K562 (cell line): ENCODE data around the gene FBXO46. TPM values are rescaled to one million over a fixed set of nuclear protein-coding genes. Genes with fewer than 3 reads are reported as not detected.

Source experiments
- CXXC5 ChIP-seq: fragments of 250-450 bp; sonication (Bioruptor Pico); IDR thresholded peaks from 2 replicates; pipeline ENCODE4 v1.8.0; 2022; ENCODE audit warnings: inconsistent platforms, mild to moderate bottlenecking, moderate library complexity
- DDX20 ChIP-seq: fragments of 450-650 bp; IDR thresholded peaks from 2 replicates; pipeline ENCODE4 v1.6.1; 2016; ENCODE audit warnings: missing genetic modification characterization, low read depth, mild to moderate bottlenecking, missing compliant biosample characterization, moderate library complexity
- HMGN3 ChIP-seq: IDR thresholded peaks from 2 replicates; pipeline ENCODE4 v1.6.1; 2011; ENCODE audit warnings: borderline replicate concordance, low read depth, mild to moderate bottlenecking, mixed read lengths, low read length; ENCODE audit not compliant: insufficient read length; ENCODE audit errors: extremely low read depth
- HNRNPL ChIP-seq: fragments of 200-400 bp; formaldehyde crosslinking; IDR thresholded peaks from 2 replicates; pipeline ENCODE4 v1.6.1; 2017; ENCODE audit warnings: low read depth, mild to moderate bottlenecking, low read length
- ILK ChIP-seq: fragments of 450-650 bp; IDR thresholded peaks from 2 replicates; pipeline ENCODE4 v1.6.1; 2016; ENCODE audit warnings: missing genetic modification characterization, low read depth, mild to moderate bottlenecking, missing compliant biosample characterization, moderate library complexity, borderline replicate concordance
- NFE2L1 ChIP-seq: fragments of 450-650 bp; IDR thresholded peaks from 2 replicates; pipeline ENCODE4 v1.6.1; 2016; ENCODE audit warnings: missing genetic modification characterization, low read depth, mild to moderate bottlenecking, missing compliant biosample characterization, moderate library complexity, borderline replicate concordance
- RBM14 ChIP-seq: fragments of 200-400 bp; formaldehyde crosslinking; IDR thresholded peaks from 2 replicates; pipeline ENCODE4 v1.6.1; 2018; ENCODE audit warnings: low read depth, mild to moderate bottlenecking, low read length, moderate library complexity, borderline replicate concordance; ENCODE audit not compliant: insufficient read depth
- SRSF9 ChIP-seq: fragments of 200-400 bp; formaldehyde crosslinking; IDR thresholded peaks from 2 replicates; pipeline ENCODE4 v1.6.1; 2017; ENCODE audit warnings: low read depth, low read length, borderline replicate concordance
- ZFP1 ChIP-seq: fragments of 450-650 bp; formaldehyde crosslinking; IDR thresholded peaks from 2 replicates; pipeline ENCODE4 v1.4.0; 2020; ENCODE audit warnings: mild to moderate bottlenecking, mixed read lengths
- ZFP91 ChIP-seq: sonication (generic); formaldehyde crosslinking; IDR thresholded peaks from 2 replicates; pipeline ENCODE4 v1.8.0; 2022; ENCODE audit warnings: mild to moderate bottlenecking, missing genetic modification reagents
- ZNF133 ChIP-seq: fragments of 250-450 bp; sonication (Bioruptor Pico); IDR thresholded peaks from 2 replicates; pipeline ENCODE4 v1.4.0; 2020; ENCODE audit warnings: mild to moderate bottlenecking
- ZNF384 ChIP-seq: IDR thresholded peaks from 2 replicates; pipeline ENCODE4 v1.6.1; 2012; ENCODE audit warnings: low read depth, low read length, improper control_type of control experiment
- ZNF395 ChIP-seq: fragments of 200-800 bp; sonication (Bioruptor generic); IDR thresholded peaks from 2 replicates; pipeline ENCODE4 v1.6.1; 2017; ENCODE audit warnings: missing genetic modification characterization, missing compliant biosample characterization
- ZNF584 ChIP-seq: fragments of 200-800 bp; sonication (Bioruptor generic); IDR thresholded peaks from 2 replicates; pipeline ENCODE4 v1.6.1; 2016; ENCODE audit warnings: low read depth, mild to moderate bottlenecking, missing genetic modification characterization, missing compliant biosample characterization
- ZNF644 ChIP-seq: fragments of 200-800 bp; sonication (Bioruptor generic); IDR thresholded peaks from 2 replicates; pipeline ENCODE4 v1.6.1; 2016; ENCODE audit warnings: low read depth, missing genetic modification characterization, missing compliant biosample characterization
- ZNF79 ChIP-seq: fragments of 250-450 bp; sonication (Bioruptor Pico); IDR thresholded peaks from 2 replicates; pipeline ENCODE4 v1.4.0; 2020; ENCODE audit warnings: low read depth, mild to moderate bottlenecking, moderate library complexity
- polyA plus RNA-seq, 8 experiments: library from polyadenylated mRNA; depleted of rRNA in 4 of 8; stranded (reverse) in 5 of 8; unstranded in 3 of 8; fragments of >200 nt; fragmentation: Nextera tagmentation in 2 of 8; fragmentation: Illumina TruSeq in 1 of 8; extraction: Ambion mirVana in 2 of 8; extraction: Trizol in 1 of 8; gene quantifications; 2 replicates each; pipeline versions ENCODE4 v1.2.1 to v1.2.3, GENCODE V29; 2011 to 2014; ENCODE audit warnings: inconsistent platforms in 1 of 8, missing spikeins in 1 of 8
- total RNA-seq, 7 experiments: library from RNA; depleted of rRNA in 6 of 7; stranded (reverse); fragments of >200 nt in 6 of 7; fragmentation: Illumina TruSeq in 2 of 7; extraction: Trizol in 2 of 7; gene quantifications; 2 replicates each; pipeline versions ENCODE4 v1.2.1 to v1.2.3, GENCODE V29; 2011 to 2021; ENCODE audit warnings: low replicate concordance in 1 of 7
- TF ChIP-seq, protein P1 (sequence below): IDR thresholded peaks from 2 replicates; pipeline ENCODE4 v1.6.1; 2011; ENCODE audit warnings: borderline replicate concordance, low read depth, mild to moderate bottlenecking, moderate library complexity, low read length; ENCODE audit not compliant: insufficient read depth, poor library complexity, severe bottlenecking
- TF ChIP-seq, protein P2 (sequence below): fragments of 450-650 bp; formaldehyde crosslinking; IDR thresholded peaks from 2 replicates; pipeline ENCODE4 v1.4.0; 2020; ENCODE audit warnings: mild to moderate bottlenecking, moderate library complexity

FBXO46 gene
- total and polyA plus RNA-seq, 9 of the 15 experiments (the other 6 are each of a cell fraction or from before 2014, with no cell fraction given), result 1.5 to 36.1 (median 7.3) TPM

GRCh38 chr19:45670670-45671453 lies 59.8 kb downstream of the FBXO46 start (continued):
- TF ChIP-seq ZNF79 (no peak), NFE2L1 (no peak), CXXC5 (CRISPR knock-in tag) (no peak), ZNF644 (tag) (no peak), SRSF9 (no peak), ZNF395 (CRISPR knock-in tag) (no peak), HMGN3 (peak; percentile 56), HNRNPL (peak; percentile 65; the same call in 1 of the 2 replicates), ZNF133 (CRISPR knock-in tag) (no peak), ILK (tag) (no peak), DDX20 (tag) (no peak), ZFP1 (CRISPR knock-in tag) (no peak), RBM14 (no peak), ZNF384 (no peak), ZFP91 (CRISPR knock-in tag) (no peak), ZNF584 (CRISPR knock-in tag) (no peak)
- TF ChIP-seq, protein P1, sequence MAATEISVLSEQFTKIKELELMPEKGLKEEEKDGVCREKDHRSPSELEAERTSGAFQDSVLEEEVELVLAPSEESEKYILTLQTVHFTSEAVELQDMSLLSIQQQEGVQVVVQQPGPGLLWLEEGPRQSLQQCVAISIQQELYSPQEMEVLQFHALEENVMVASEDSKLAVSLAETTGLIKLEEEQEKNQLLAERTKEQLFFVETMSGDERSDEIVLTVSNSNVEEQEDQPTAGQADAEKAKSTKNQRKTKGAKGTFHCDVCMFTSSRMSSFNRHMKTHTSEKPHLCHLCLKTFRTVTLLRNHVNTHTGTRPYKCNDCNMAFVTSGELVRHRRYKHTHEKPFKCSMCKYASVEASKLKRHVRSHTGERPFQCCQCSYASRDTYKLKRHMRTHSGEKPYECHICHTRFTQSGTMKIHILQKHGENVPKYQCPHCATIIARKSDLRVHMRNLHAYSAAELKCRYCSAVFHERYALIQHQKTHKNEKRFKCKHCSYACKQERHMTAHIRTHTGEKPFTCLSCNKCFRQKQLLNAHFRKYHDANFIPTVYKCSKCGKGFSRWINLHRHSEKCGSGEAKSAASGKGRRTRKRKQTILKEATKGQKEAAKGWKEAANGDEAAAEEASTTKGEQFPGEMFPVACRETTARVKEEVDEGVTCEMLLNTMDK, result no peak
- TF ChIP-seq, protein P2, sequence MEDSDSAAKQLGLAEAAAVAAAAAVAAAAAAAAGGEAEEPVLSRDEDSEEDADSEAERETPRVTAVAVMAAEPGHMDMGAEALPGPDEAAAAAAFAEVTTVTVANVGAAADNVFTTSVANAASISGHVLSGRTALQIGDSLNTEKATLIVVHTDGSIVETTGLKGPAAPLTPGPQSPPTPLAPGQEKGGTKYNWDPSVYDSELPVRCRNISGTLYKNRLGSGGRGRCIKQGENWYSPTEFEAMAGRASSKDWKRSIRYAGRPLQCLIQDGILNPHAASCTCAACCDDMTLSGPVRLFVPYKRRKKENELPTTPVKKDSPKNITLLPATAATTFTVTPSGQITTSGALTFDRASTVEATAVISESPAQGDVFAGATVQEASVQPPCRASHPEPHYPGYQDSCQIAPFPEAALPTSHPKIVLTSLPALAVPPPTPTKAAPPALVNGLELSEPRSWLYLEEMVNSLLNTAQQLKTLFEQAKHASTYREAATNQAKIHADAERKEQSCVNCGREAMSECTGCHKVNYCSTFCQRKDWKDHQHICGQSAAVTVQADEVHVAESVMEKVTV (CRISPR knock-in tag), result no peak
